ENCODE measurements around the gene RELN.

- no peak for TF ChIP-seq CTCF (conservative IDR thresholded peaks at IDR 0.05; ENCODE audit: low read length)
- no peak for TF ChIP-seq EZH2phosphoT487 (IDR thresholded peaks at IDR 0.05; ENCODE audit: borderline replicate concordance)
Observed at GRCh38 chr7:103525937-103526336, 463.5 kb downstream of the RELN start.
